Gastrocnemius medialis (tissue), 4 donors: ENCODE results near the gene P4HA2.

Experiments used
- CTCF ChIP-seq, 5 experiments: fragments of 450-650 bp in 3 of 5; fragments of 200-600 bp in 2 of 5; sonication (generic) in 2 of 5; IDR thresholded peaks in 4 of 5; conservative IDR thresholded peaks in 1 of 5; 1 replicate in 4 of 5; 2 replicates in 1 of 5; pipeline ENCODE4 v1.5.1; 2016 to 2019; ENCODE audit warnings: antibody characterized with exemption in 5 of 5, mild to moderate bottlenecking in 3 of 5, moderate library complexity in 3 of 5
- POLR2A ChIP-seq, 2 donors: fragments of 450-650 bp; IDR thresholded peaks; one replicate each; pipeline ENCODE4 v1.6.1; 2017; ENCODE audit warnings: antibody characterized with exemption in 2 of 2, mild to moderate bottlenecking in 2 of 2, moderate library complexity in 2 of 2

GRCh38 chr5:132230871-132231270 lies 3.2 kb upstream of the P4HA2 start:
- TF ChIP-seq CTCF (IDR thresholded peaks at IDR 0.05 in 4 of 5, conservative IDR thresholded peaks at IDR 0.05 in 1 of 5) (no peak), POLR2A (IDR thresholded peaks at IDR 0.05) (no peak)
